ENCODE measurements around the gene EEF1A2.
A peak's percentile ranks its signal among the peaks of the same experiment; 100 is the strongest.

Gene EEF1A2

GRCh38 chr20:63498960-63499337 lies at the start of gene EEF1A2:
EEF1A2 (minus strand) TSS chr20:63499083; CDS start chr20:63497763, 1,320 bp downstream.
- TF ChIP-seq CTCF (IDR thresholded peaks at IDR 0.05; ENCODE audit: low read depth, low read length): peak; percentile 6
- in situ Hi-C loops (cut with HindIII; ENCODE audit: low sequenced_read_pairs): no loop called here
- H3K4me3 ChIP-seq (ENCODE audit: low read depth, low read length): no peak within 1 kb of the TSS
- DNase-seq (ENCODE audit: low read depth, low spot score): no peak

GRCh38 chr20:63548542-63548941 lies 49.7 kb upstream of the EEF1A2 start:
- TF ChIP-seq CTCF (IDR thresholded peaks at IDR 0.05; ENCODE audit: low read depth, low read length): no peak
- H3K4me3 ChIP-seq (ENCODE audit: low read depth, low read length): no peak overlapping the region
- DNase-seq (ENCODE audit: low read depth, low spot score): no peak
- in situ Hi-C loops (cut with HindIII; ENCODE audit: low sequenced_read_pairs): no loop called here

- in situ Hi-C loops (cut with HindIII; ENCODE audit: low sequenced_read_pairs): no loop called here
- H3K4me3 ChIP-seq (ENCODE audit: low read depth, low read length): no peak within 1 kb of the TSS
- no peak for TF ChIP-seq CTCF (IDR thresholded peaks at IDR 0.05; ENCODE audit: low read depth, low read length)
- DNase-seq (ENCODE audit: low read depth, low spot score): no peak
These were observed 49.0 kb upstream of the EEF1A2 start, which contains the start of gene SRMS for GRCh38 chr20:63547725-63548480. SRMS (minus strand) TSS chr20:63547749; CDS start chr20:63547463, 286 bp downstream.

GRCh38 chr20:63546956-63547724 lies 48.3 kb upstream of the EEF1A2 start:
- DNase-seq (ENCODE audit: low read depth, low spot score): no peak
- in situ Hi-C loops (cut with HindIII; ENCODE audit: low sequenced_read_pairs): no loop called here
- no peak overlapping the region for H3K4me3 ChIP-seq (ENCODE audit: low read depth, low read length)
- TF ChIP-seq CTCF (IDR thresholded peaks at IDR 0.05; ENCODE audit: low read depth, low read length): no peak

GRCh38 chr20:63546256-63546955 lies 47.5 kb upstream of the EEF1A2 start:
- no peak overlapping the region for H3K4me3 ChIP-seq (ENCODE audit: low read depth, low read length)
- no peak for DNase-seq (ENCODE audit: low read depth, low spot score)
- no peak for TF ChIP-seq CTCF (IDR thresholded peaks at IDR 0.05; ENCODE audit: low read depth, low read length)
- in situ Hi-C loops (cut with HindIII; ENCODE audit: low sequenced_read_pairs): no loop called here

- in situ Hi-C loops (cut with HindIII; ENCODE audit: low sequenced_read_pairs): no loop called here
- no peak for DNase-seq (ENCODE audit: low read depth, low spot score)
- no peak for TF ChIP-seq CTCF (IDR thresholded peaks at IDR 0.05; ENCODE audit: low read depth, low read length)
- no peak overlapping the region for H3K4me3 ChIP-seq (ENCODE audit: low read depth, low read length)
These were observed 46.9 kb upstream of the EEF1A2 start for GRCh38 chr20:63545814-63546213.
